ENCODE results near the gene UNC13B. TPM values are rescaled to one million over a fixed set of nuclear protein-coding genes. Genes with fewer than 3 reads are reported as not detected.

The UNC13B gene
- total and polyA plus RNA-seq, 2 of the 13 experiments (the other 11 are each of a cell fraction or from before 2014, with no cell fraction given) = 14.0 to 18.3 TPM

DNA sequence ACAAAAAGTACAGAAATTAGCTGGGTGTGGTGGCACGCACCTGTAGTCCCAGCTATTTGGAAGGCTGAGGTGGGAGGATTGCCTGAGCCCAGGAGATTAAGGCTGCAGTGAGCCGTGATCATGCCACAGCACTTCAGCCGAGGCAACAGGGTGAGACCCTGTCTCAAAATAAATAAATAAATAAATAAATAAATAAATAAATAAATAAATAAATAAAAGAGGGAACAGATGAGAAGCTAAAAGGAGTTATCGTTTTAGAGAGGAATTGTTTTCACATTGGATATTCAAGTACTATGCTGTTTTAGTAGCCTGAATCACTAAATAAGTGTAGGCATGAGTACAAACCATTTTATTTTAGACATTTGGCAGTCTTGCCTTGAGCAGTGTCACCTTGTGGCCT lies 151.7 kb downstream of the UNC13B start:
- intact Hi-C loops (cut with micrococcal nuclease; ENCODE audit: unreplicated experiment) (no loop called here), in situ Hi-C loops (cut with HindIII; ENCODE audit: extremely low pct_ligation_motif_present, low pct_unique_long_range_greater_than_20kb) (no loop called here)
- FAIRE-seq = no peak
- peaks cover 2 to 19% of the 10 kb centered on the region in 2 experiments; a peak in 3 of 5 replicates for H3K36me3 ChIP-seq (replicated peaks in 1 of 2; ENCODE audit: control insufficient read depth in 1 of 2, insufficient read depth in 2 of 2, low read length in 2 of 2)
- H2AFZ ChIP-seq (ENCODE audit: low read length) = no peak overlapping the region
- ATAC-seq = no peak
- CTCF ChIA-PET (ENCODE audit: low intra/inter-chr PET ratio, low total read pairs) = no interaction called here
- H3K9me3 ChIP-seq (ENCODE audit: low read length) = no peaks in the 10 kb centered on the region
- no TSS peak for BruUV-seq (replicated peaks)
- 94% methylated on average over 4 of the region's 4 CpGs for WGBS (ENCODE audit: low lambda C conversion rate)
- H3K27me3 ChIP-seq (ENCODE audit: control insufficient read depth in 1 of 2, insufficient read depth in 2 of 2, low read length in 2 of 2) = no peaks in the 10 kb centered on the region
- H3K4me3 ChIP-seq (replicated peaks in 1 of 3; ENCODE audit: insufficient read depth in 1 of 3, low read depth in 2 of 3, low read length in 3 of 3) = no peak overlapping the region
- H3K4me1 ChIP-seq (ENCODE audit: insufficient read depth, low read length) = peaks cover 13% of the 10 kb centered on the region
- no peak overlapping the region for H3K4me2 ChIP-seq (ENCODE audit: low read depth, low read length)
- no peak for DNase-seq (ENCODE audit: low spot score)
- POLR2A ChIA-PET = no interaction called here
- H3K9ac ChIP-seq (ENCODE audit: insufficient read depth, low read depth, low read length) = no peak overlapping the region
- no peaks in the 10 kb centered on the region for H3K79me2 ChIP-seq (ENCODE audit: insufficient read depth, low read length)
- no peak for TF ChIP-seq CBX5 (CRISPR knock-in tag; IDR thresholded peaks at IDR 0.05; ENCODE audit: borderline replicate concordance)
- TF ChIP-seq JUND (CRISPR knock-in tag; IDR thresholded peaks at IDR 0.05) = no peak
- no peak for TF ChIP-seq NPAS2 (CRISPR knock-in tag; IDR thresholded peaks at IDR 0.05; ENCODE audit: borderline replicate concordance)
- no peak for TF ChIP-seq KDM1A (CRISPR knock-in tag; IDR thresholded peaks at IDR 0.05)
- H4K20me1 ChIP-seq (ENCODE audit: insufficient read depth, low read length) = no peaks in the 10 kb centered on the region
- no peak overlapping the region for H3K27ac ChIP-seq (ENCODE audit: extremely low read length, insufficient read depth, low read length)

DNA sequence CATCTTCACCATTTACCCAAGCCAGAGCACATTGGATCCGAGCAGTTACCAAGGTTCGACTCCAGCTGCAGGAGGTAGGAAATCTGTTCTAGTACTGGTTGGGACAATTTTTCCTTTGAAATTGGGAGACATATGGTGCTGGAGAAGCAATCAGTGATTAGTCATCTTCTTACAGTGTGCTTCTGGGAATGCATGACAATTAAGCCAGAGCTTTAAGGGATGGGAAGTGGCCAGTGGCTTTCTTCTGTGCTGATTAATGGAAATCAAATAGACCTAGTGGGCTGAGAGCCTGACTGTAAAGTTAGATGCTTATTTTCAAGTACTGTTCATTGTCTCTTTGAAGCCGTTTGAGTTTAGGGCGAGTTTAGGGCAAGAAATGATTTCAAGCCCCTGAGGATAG lies 152.1 kb downstream of the UNC13B start:
- Histone ChIP-seq H3K4me1 (ENCODE audit: insufficient read depth, low read length) (peaks cover 8% of the 10 kb centered on the region), H4K20me1 (ENCODE audit: insufficient read depth, low read length) (no peaks in the 10 kb centered on the region), H3K9ac (ENCODE audit: insufficient read depth, low read depth, low read length) (no peak overlapping the region), H3K4me2 (ENCODE audit: low read depth, low read length) (no peak overlapping the region), H3K27ac (ENCODE audit: extremely low read length, insufficient read depth, low read length) (no peak overlapping the region), H3K79me2 (ENCODE audit: insufficient read depth, low read length) (no peaks in the 10 kb centered on the region), H2AFZ (ENCODE audit: low read length) (no peak overlapping the region), H3K4me3 (replicated peaks in 1 of 3; ENCODE audit: insufficient read depth in 1 of 3, low read depth in 2 of 3, low read length in 3 of 3) (no peak overlapping the region), H3K27me3 (ENCODE audit: control insufficient read depth in 1 of 2, insufficient read depth in 2 of 2, low read length in 2 of 2) (no peaks in the 10 kb centered on the region), H3K36me3 (replicated peaks in 1 of 2; ENCODE audit: control insufficient read depth in 1 of 2, insufficient read depth in 2 of 2, low read length in 2 of 2) (peaks cover 2 to 22% of the 10 kb centered on the region in 2 experiments; a peak in 3 of 5 replicates), H3K9me3 (ENCODE audit: low read length) (no peaks in the 10 kb centered on the region)
- BruUV-seq (replicated peaks) = no TSS peak
- in situ Hi-C loops (cut with HindIII; ENCODE audit: extremely low pct_ligation_motif_present, low pct_unique_long_range_greater_than_20kb) (no loop called here), intact Hi-C loops (cut with micrococcal nuclease; ENCODE audit: unreplicated experiment) (no loop called here)
- TF ChIP-seq, protein P1, sequence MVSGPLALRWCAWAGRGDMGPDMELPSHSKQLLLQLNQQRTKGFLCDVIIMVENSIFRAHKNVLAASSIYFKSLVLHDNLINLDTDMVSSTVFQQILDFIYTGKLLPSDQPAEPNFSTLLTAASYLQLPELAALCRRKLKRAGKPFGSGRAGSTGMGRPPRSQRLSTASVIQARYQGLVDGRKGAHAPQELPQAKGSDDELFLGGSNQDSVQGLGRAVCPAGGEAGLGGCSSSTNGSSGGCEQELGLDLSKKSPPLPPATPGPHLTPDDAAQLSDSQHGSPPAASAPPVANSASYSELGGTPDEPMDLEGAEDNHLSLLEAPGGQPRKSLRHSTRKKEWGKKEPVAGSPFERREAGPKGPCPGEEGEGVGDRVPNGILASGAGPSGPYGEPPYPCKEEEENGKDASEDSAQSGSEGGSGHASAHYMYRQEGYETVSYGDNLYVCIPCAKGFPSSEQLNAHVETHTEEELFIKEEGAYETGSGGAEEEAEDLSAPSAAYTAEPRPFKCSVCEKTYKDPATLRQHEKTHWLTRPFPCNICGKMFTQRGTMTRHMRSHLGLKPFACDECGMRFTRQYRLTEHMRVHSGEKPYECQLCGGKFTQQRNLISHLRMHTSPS (CRISPR knock-in tag; IDR thresholded peaks at IDR 0.05; ENCODE audit: low read depth) = no peak
- TF ChIP-seq ZBTB21 (CRISPR knock-in tag; IDR thresholded peaks at IDR 0.05) (no peak), HOXA7 (CRISPR knock-in tag; IDR thresholded peaks at IDR 0.05) (no peak), ZFP36 (IDR thresholded peaks at IDR 0.05; ENCODE audit: borderline replicate concordance, low read depth, low read length, partially characterized antibody) (no peak), JUND (CRISPR knock-in tag; IDR thresholded peaks at IDR 0.05) (no peak), NFE2 (CRISPR knock-in tag; IDR thresholded peaks at IDR 0.05) (no peak), SETDB1 (CRISPR knock-in tag; IDR thresholded peaks at IDR 0.05; ENCODE audit: borderline replicate concordance) (no peak), ZNF367 (CRISPR knock-in tag; IDR thresholded peaks at IDR 0.05; ENCODE audit: borderline replicate concordance) (no peak)
- TF ChIP-seq, protein P2, sequence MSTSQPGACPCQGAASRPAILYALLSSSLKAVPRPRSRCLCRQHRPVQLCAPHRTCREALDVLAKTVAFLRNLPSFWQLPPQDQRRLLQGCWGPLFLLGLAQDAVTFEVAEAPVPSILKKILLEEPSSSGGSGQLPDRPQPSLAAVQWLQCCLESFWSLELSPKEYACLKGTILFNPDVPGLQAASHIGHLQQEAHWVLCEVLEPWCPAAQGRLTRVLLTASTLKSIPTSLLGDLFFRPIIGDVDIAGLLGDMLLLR (CRISPR knock-in tag; IDR thresholded peaks at IDR 0.05) = no peak
- CTCF ChIA-PET (ENCODE audit: low intra/inter-chr PET ratio, low total read pairs) = no interaction called here
- 98% methylated on average over 4 of the region's 4 CpGs for WGBS (ENCODE audit: low lambda C conversion rate)
- DNase-seq (ENCODE audit: low spot score) (no peak), FAIRE-seq (no peak), ATAC-seq (no peak)
- POLR2A ChIA-PET = no interaction called here
